NT2/D1 (cell line): ENCODE results near the gene SNX7.

Source experiments
- YY1 ChIP-seq: IDR thresholded peaks from 2 replicates; pipeline ENCODE4 v1.6.1; 2011; ENCODE audit not compliant: insufficient read length, insufficient read depth
- ZNF274 ChIP-seq: IDR thresholded peaks from 2 replicates; pipeline ENCODE4 v1.6.1; 2011; ENCODE audit warnings: mild to moderate bottlenecking, low read depth, low read length

DNA sequence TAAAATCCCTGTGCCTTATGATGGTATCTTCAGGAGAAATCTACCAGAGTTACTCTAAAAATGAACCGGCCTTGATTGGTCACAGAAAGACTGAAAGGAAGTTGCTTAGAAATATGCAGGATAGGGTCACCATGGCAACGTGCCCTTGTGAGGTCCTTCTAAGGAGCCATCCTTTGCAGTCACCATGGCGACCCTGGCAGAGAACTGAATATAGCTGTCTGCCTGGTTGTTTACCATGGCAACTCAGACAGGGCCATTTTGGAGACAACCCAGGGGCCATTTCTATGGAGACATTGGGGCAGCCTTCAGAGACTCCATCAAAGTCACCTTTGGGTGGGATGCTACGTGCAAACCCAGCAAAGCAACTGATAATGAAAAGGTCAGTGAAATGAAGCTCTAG, 43.0 kb downstream of the SNX7 start:
- no peak for TF ChIP-seq YY1
- no peak for TF ChIP-seq ZNF274
